ENCODE results near the gene ENDOV.

ENDOV gene

GRCh38 chr17:80416260-80416939 lies 1.4 kb downstream of the ENDOV start:
- no peak for DNase-seq (ENCODE audit: low read depth in 2 of 2)

GRCh38 chr17:80416940-80417293 lies 1.9 kb downstream of the ENDOV start:
- DNase-seq (ENCODE audit: low read depth in 2 of 2) = no peak

GRCh38 chr17:80418589-80418988 lies 3.6 kb downstream of the ENDOV start:
- DNase-seq (ENCODE audit: low read depth in 2 of 2) = no peak

- DNase-seq (ENCODE audit: low read depth in 2 of 2) = no peak
Measured at GRCh38 chr17:80419255-80419654, 4.3 kb downstream of the ENDOV start.

- no peak for DNase-seq (ENCODE audit: low read depth in 2 of 2)
Measured at GRCh38 chr17:80421381-80422090, 6.6 kb downstream of the ENDOV start.

- DNase-seq (ENCODE audit: low read depth in 2 of 2) = no peak
Measured at GRCh38 chr17:80422276-80422675, 7.3 kb downstream of the ENDOV start.

- no peak for DNase-seq (ENCODE audit: low read depth in 2 of 2)
Measured at GRCh38 chr17:80422981-80423380, 8.0 kb downstream of the ENDOV start.

GRCh38 chr17:80423536-80424225 lies 8.7 kb downstream of the ENDOV start:
- DNase-seq (ENCODE audit: low read depth in 2 of 2) = no peak

- no peak for DNase-seq (ENCODE audit: low read depth in 2 of 2)
Measured at GRCh38 chr17:80424261-80424660, 9.3 kb downstream of the ENDOV start.

GRCh38 chr17:80424878-80425765 lies 10.2 kb downstream of the ENDOV start:
- no peak for DNase-seq (ENCODE audit: low read depth in 2 of 2)

GRCh38 chr17:80425835-80426426 lies 11.0 kb downstream of the ENDOV start:
- no peak for DNase-seq (ENCODE audit: low read depth in 2 of 2)

GRCh38 chr17:80426671-80427326 lies 11.8 kb downstream of the ENDOV start:
- DNase-seq (ENCODE audit: low read depth in 2 of 2) = peak; percentile 67 to 68

- DNase-seq (ENCODE audit: low read depth in 2 of 2) = no peak
Measured at GRCh38 chr17:80427366-80428282, 12.7 kb downstream of the ENDOV start.

- no peak for DNase-seq (ENCODE audit: low read depth in 2 of 2)
Measured at GRCh38 chr17:80428363-80428762, 13.4 kb downstream of the ENDOV start.

GRCh38 chr17:80428796-80429195 lies 13.8 kb downstream of the ENDOV start:
- no peak for DNase-seq (ENCODE audit: low read depth in 2 of 2)

- DNase-seq (ENCODE audit: low read depth in 2 of 2) = no peak
Measured at GRCh38 chr17:80429356-80430275, 14.6 kb downstream of the ENDOV start.

GRCh38 chr17:80430446-80431245 lies 15.7 kb downstream of the ENDOV start:
- no peak for DNase-seq (ENCODE audit: low read depth in 2 of 2)
